ENCODE measurements around the gene KCNJ15. TPM values are rescaled to one million over a fixed set of nuclear protein-coding genes. Genes with fewer than 3 reads are reported as not detected.

KCNJ15 gene
- total and polyA plus RNA-seq, 2 of the 4 experiments (the other 2 are of a cell fraction) = under 0.01 to 0.07 TPM

GRCh38 chr21:38269576-38269936, 12.8 kb downstream of the KCNJ15 start:
- Histone ChIP-seq H2AFZ (replicated peaks; ENCODE audit: low read length, poor library complexity) (no peak overlapping the region), H3K27ac (ENCODE audit: insufficient read depth, low read length) (no peak overlapping the region), H2AK5ac (ENCODE audit: low read depth, low read length) (peak overlapping the region; percentile 18; the same call in 1 of the 2 replicates), H3K4ac (ENCODE audit: low read depth, low read length) (peak overlapping the region; percentile 58), H3K23ac (ENCODE audit: low read depth, low read length) (no peak overlapping the region), H3K9me3 (ENCODE audit: control insufficient read depth, insufficient read depth, low read length) (no peaks in the 10 kb centered on the region), H3K36me3 (ENCODE audit: control insufficient read depth, insufficient read depth, low read length) (no peaks in the 10 kb centered on the region), H3K56ac (ENCODE audit: extremely low read depth, insufficient read depth, low read length) (no peak overlapping the region), H4K20me1 (ENCODE audit: insufficient read depth, low read length) (no peaks in the 10 kb centered on the region), H3K4me3 (ENCODE audit: insufficient read depth, low read depth, low read length) (no peak overlapping the region), H4K5ac (ENCODE audit: low read depth, low read length) (no peak overlapping the region), H3K18ac (ENCODE audit: low read depth, low read length) (0 out of 2 replicates have a peak overlapping the region, but pooled peaks have one; percentile 1), H3K9ac (ENCODE audit: low read depth, low read length) (no peak overlapping the region), H3K79me1 (ENCODE audit: low read depth in 1 of 2, low read length in 2 of 2) (no peaks in the 10 kb centered on the region), H3K27me3 (ENCODE audit: control insufficient read depth, insufficient read depth, low read length) (no peaks in the 10 kb centered on the region), H2BK20ac (ENCODE audit: low read depth, low read length) (peak overlapping the region; percentile 84; the same call in 1 of the 2 replicates), H4K8ac (ENCODE audit: low read depth in 2 of 2, low read length in 2 of 2) (peak overlapping the region in 1 of 2 experiments; percentile 25; a peak in 1 of 4 replicates), H3K4me2 (ENCODE audit: low read depth, low read length) (no peak overlapping the region), H2BK15ac (ENCODE audit: low read depth, low read length) (peak overlapping the region; percentile 83; the same call in 1 of the 3 replicates), H3K9me1 (ENCODE audit: insufficient read depth, low read length) (peaks cover 21% of the 10 kb centered on the region), H4K91ac (ENCODE audit: insufficient read depth, low read depth, low read length) (no peak overlapping the region), H2BK120ac (ENCODE audit: low read depth, low read length) (peak overlapping the region; percentile 82), H2AK9ac (replicated peaks; ENCODE audit: low read depth, low read length, poor library complexity) (no peak overlapping the region), H3K4me1 (ENCODE audit: control insufficient read depth, insufficient read depth, low read length) (peaks cover 25% of the 10 kb centered on the region), H3K14ac (replicated peaks; ENCODE audit: low read depth, low read length) (peak overlapping the region; percentile 44; the same call in 1 of the 2 replicates), H2BK5ac (ENCODE audit: low read depth, low read length, poor library complexity, severe bottlenecking) (no peak overlapping the region)
- no TSS peak for BruUV-seq (replicated peaks)
- intact Hi-C loops (cut with micrococcal nuclease) (loop anchor here (10.0 kb wide), 1 partner anchor 815 kb away; no protein-coding TSS in a partner anchor), dilution Hi-C loops (cut with HindIII; ENCODE audit: low sequenced_read_pairs, unreplicated experiment) (no loop called here), in situ Hi-C loops (cut with MboI; ENCODE audit: low sequenced_read_pairs) (no loop called here)
- TF ChIP-seq POLR2A (IDR thresholded peaks at IDR 0.05; ENCODE audit: low read depth, low read length) (no peak), RAD21 (IDR thresholded peaks at IDR 0.05; ENCODE audit: low read length) (no peak), RCOR1 (IDR thresholded peaks at IDR 0.05; ENCODE audit: insufficient replicate concordance, low read length) (no peak), MAZ (IDR thresholded peaks at IDR 0.05; ENCODE audit: borderline replicate concordance, low read depth, low read length) (no peak), BHLHE40 (IDR thresholded peaks at IDR 0.05; ENCODE audit: low read depth, low read length) (no peak), NFE2L2 (IDR thresholded peaks at IDR 0.05; ENCODE audit: low read depth, low read length) (no peak)
- TF ChIP-seq, protein P1, sequence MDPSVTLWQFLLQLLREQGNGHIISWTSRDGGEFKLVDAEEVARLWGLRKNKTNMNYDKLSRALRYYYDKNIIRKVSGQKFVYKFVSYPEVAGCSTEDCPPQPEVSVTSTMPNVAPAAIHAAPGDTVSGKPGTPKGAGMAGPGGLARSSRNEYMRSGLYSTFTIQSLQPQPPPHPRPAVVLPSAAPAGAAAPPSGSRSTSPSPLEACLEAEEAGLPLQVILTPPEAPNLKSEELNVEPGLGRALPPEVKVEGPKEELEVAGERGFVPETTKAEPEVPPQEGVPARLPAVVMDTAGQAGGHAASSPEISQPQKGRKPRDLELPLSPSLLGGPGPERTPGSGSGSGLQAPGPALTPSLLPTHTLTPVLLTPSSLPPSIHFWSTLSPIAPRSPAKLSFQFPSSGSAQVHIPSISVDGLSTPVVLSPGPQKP (IDR thresholded peaks at IDR 0.05; ENCODE audit: borderline replicate concordance, low read depth, low read length) = no peak
- TF ChIP-seq, protein P2, sequence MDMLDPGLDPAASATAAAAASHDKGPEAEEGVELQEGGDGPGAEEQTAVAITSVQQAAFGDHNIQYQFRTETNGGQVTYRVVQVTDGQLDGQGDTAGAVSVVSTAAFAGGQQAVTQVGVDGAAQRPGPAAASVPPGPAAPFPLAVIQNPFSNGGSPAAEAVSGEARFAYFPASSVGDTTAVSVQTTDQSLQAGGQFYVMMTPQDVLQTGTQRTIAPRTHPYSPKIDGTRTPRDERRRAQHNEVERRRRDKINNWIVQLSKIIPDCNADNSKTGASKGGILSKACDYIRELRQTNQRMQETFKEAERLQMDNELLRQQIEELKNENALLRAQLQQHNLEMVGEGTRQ (IDR thresholded peaks at IDR 0.05; ENCODE audit: low read depth, low read length) = no peak
- no peak for DNase-seq
- no peak for ATAC-seq (ENCODE audit: low read depth)
- POLR2A ChIA-PET (ENCODE audit: unreplicated experiment) = no interaction called here
- no CpG with 5 or more reads among the region's 2 CpGs for WGBS, 2 experiments (ENCODE audit: extremely low coverage in 2 of 2, insufficient read length in 1 of 2)
- CTCF ChIA-PET = interaction anchor here (1.1 kb wide), 1 partner anchor 64 kb away, joined by 4 read pairs; no protein-coding TSS in a partner anchor

All from IMR-90 (cell line).